ENCODE results near the gene CCDC144A.
A peak's percentile ranks its signal among the peaks of the same experiment; 100 is the strongest.
"Not testable (repeated sequence)": the region's sequence is repeated elsewhere in the genome, so short reads cannot be mapped to it uniquely, and the experiment has no call there.

CCDC144A gene

DNA sequence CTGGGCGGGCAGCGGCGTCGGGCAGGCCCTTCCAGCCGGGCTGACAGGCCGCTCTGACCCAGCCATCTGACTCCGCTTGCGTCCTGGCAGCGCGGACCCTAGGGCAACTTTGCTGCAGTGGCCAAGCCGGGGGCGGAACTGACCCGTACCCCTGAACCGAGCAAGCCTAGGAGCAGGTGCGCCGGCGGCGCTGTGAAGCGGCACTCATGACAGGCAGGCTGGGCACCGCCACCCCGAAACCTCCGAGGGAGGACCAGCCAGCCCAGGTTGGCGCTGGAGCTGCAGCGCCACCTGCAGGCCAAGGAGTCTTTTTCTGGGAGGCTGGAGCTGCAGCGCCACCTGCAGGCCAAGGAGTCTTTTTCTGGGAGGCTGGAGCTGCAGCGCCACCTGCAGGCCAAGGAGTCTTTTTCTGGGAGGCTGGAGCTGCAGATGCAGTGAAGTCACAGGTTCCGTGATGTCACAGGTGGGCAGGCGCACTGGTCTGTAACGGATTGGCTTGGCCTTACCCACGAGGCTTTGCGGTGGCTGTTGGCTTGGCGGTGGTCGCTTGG, at the start of gene CCDC144A:
CCDC144A (plus strand) TSS at position 511 of the 551 bp plus-strand sequence. CDS start 160 bp downstream, outside the sequence.
- peak; percentile 68 for DNase-seq

- no peak for DNase-seq
These were observed 40.5 kb upstream of the CCDC144A start for GRCh38 chr17:16649585-16649984.

DNA sequence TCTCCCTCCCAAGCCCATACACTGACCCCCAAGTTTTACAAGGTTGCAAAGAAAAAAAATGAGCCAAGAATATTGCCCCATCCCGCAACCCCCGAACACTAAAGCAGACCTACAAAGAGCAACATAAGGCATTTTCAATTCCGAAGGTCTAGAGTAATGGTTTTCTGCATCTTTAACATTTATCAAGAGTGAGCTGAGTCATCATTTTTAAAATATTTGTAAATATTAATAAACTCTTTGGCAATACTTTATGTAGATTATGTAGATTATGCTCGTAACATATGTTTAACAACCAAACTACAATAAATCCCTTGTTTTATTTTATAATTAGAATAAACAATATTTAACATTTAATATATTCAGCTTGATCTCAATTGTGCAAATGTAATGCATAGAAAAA, 37.8 kb upstream of the CCDC144A start:
- DNase-seq = no peak

DNA sequence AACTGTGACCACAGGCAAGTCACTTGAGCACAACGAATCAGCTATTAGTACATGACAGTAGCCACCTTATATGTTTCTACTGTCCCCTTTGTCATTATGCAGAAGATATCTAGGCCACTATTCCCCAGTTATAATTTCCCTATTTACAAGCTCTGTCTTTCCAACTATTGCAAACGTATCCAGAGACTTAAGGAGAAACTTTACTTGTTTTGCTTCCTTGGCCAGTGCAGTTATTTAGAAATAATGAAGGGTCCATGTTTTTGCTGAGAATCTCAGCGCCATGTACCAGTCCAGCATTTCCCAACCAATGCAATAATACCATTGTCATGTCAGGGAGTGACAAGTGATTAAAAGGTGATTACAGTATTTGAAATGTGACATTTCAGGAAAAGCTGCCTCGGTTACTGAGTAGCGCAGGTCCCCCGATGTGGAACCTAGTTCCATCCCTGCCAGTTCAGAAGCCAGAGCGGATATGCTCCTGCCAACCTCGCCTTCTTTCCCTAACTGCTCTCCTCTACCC, 37.1 kb upstream of the CCDC144A start:
- no peak for DNase-seq

GRCh38 chr17:16653367-16654041, 36.5 kb upstream of the CCDC144A start, which contains the start of gene ZNF624:
Gene ZNF624 (minus strand): TSS chr17:16653850.
- peak; percentile 95 for DNase-seq

DNA sequence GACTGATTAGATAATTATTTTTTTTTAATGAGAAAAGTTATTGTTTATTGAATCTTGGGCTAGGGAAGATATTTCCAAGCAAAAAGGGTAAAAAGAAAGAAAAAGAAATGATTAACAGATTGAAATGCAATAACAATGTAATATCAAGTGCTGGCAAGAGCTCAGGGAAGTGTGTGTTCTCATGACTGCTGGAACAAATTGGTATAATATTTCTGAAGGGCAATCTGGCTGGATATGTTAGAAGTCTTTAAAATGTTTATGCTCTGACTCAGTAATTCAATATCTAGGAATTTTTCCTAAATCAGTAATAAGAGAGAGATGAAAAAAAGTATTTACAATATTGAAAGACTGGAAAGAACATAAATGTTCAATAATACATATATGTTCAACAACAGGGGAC, 28.8 kb upstream of the CCDC144A start:
- DNase-seq = no peak

DNA sequence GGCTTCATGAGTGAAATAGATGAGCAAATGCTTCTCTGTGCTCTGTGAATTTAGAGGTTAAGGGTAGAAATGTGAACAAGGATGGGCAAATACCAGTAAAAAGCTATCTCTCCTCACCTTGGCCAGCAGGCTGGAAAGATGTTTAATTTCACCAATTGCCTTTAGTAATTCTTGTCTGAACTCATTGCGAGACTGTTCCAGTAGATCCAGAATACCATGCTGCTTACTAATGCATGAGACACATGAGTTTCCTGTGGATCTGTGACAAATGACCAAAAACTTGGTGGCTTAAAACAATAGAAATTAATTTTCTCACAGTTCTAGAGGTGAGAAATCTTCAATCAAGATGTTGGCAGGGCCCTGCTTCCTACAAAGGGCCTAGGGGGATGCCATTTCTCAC, 27.1 kb upstream of the CCDC144A start:
- DNase-seq = no peak

- DNase-seq = not testable (repeated sequence)
These were observed 23.5 kb upstream of the CCDC144A start for GRCh38 chr17:16666553-16666906.

DNA sequence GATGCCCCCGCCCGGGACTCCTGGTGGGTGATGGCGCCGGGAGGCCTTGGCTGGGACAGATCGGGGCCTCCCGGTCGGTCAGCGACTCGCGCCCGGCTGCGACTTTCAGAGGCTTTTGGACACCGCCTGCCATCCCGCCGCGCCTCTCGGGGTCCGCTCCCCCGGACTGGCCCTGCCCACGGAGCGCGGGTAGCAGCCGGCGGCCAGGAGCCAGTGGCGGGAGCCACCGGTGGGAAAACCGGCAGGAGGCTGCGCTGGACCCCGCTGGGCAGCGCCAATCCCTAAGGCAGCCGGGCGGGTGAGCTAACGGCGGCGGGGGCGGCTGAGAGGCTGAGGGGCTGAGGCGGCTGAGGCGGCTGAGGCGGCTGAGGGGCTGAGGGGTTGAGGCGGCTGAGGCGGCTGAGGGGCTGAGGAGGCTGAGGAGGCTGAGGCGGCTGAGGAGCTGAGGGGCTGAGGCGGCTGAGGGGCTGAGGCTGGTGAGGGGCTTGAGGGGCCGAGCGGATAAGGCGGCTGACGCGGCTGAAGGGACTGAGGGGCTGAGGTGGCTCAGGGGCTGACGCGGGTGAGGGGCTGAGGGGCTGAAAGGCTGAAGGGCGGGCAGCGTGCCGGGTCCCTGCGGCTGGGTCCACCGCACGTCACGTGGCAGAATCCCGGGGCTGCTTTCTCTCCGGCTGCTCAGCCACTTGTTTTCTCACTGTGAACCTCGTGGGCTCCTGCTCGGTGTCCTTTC, 23.0 kb upstream of the CCDC144A start:
- not testable (repeated sequence) for DNase-seq

GRCh38 chr17:16676676-16677268, 13.3 kb upstream of the CCDC144A start:
- DNase-seq = no peak

- not testable (repeated sequence) for DNase-seq
These were observed 6.5 kb upstream of the CCDC144A start for GRCh38 chr17:16683290-16684138.

- not testable (repeated sequence) for DNase-seq
These were observed 4.0 kb upstream of the CCDC144A start for GRCh38 chr17:16686019-16686418.

- DNase-seq = not testable (repeated sequence)
These were observed 2.9 kb upstream of the CCDC144A start for GRCh38 chr17:16687151-16687550.

GRCh38 chr17:16690447-16690846, 406 bp downstream of the CCDC144A start:
- not testable (repeated sequence) for DNase-seq

- DNase-seq = not testable (repeated sequence)
These were observed 7.6 kb downstream of the CCDC144A start for GRCh38 chr17:16697603-16698002.

DNA sequence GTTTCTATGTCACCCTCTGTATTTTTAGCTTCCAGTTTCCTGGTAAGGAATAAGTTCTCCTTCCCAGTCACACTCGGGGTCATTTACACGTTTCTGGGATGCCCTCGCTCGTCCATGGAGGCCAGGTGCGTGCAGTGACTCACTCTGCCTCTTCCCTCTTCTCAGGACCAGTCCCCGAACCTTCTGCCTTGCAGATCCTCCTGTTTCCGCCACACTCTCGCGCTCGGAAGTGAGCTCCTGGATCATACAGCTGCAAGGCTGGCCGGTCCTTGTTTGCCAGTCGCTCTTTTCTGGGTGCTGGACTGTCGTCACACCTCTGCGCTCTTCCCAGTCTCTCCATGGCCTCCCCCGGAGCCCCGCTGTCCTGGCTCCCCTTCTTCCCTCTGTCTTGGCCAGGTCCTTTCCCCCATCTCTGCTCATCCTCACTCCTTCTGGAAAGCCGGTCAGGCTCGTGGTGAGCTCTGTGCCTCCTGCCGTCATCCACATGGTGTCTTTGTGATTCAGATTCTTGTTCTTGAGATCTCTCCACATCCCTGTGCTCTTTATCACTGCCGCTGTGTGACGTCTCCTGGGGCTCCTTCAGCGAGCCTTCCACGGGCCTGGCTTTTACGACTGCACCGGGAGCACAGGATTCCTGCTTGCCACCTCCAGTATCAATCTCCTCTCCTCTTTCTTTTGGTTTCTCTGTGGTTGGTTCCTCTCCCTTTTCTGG, 55.6 kb downstream of the CCDC144A start:
- not testable (repeated sequence) for DNase-seq

- not testable (repeated sequence) for DNase-seq
These were observed 56.5 kb downstream of the CCDC144A start for GRCh38 chr17:16746571-16746970.

- not testable (repeated sequence) for DNase-seq
These were observed 60.5 kb downstream of the CCDC144A start for GRCh38 chr17:16750515-16750914.

DNA sequence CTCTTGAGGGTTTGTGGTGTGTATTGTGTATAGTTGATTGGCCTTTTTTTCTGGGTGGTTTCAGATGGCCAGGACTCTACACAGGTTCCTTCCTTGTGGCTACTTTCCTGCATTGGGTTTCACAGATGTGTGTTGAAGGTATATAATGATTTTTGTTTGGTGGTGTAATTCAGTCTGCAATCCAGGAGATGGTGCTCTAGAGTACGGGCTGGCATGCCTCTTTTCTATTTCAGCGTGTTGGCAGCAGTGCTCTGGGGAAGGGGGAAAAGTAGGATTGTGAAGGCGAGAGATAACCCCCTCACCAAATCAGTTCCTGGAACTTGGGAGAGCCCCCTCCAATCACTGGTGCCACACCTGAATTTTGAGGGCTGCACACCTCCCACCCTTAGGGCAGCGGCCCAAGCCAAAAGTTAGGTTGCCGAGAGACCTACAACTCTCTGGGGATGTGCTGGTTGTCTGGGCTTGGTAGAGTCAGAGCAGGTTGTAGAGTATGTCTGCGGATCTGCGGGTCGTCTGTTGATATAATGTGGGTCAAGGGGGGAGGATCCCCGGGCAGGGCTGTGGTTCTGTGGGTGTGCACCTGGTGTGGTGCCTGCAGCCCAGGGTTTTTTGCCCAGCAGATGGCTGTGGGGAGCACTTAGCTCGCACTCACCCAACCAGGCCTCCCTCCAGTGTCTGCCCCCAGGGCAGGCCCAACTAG, 61.3 kb downstream of the CCDC144A start:
- DNase-seq = not testable (repeated sequence)

- not testable (repeated sequence) for DNase-seq
These were observed 61.9 kb downstream of the CCDC144A start for GRCh38 chr17:16751924-16752287.

GRCh38 chr17:16757520-16757919, 67.5 kb downstream of the CCDC144A start:
- DNase-seq = not testable (repeated sequence)
